Naive thymus-derived CD8-positive, alpha-beta T cell (primary cell): ENCODE measurements around the gene KRT6B. TPM values are rescaled to one million over a fixed set of nuclear protein-coding genes. Genes with fewer than 3 reads are reported as not detected.

ENCODE experiments used
- ATAC-seq, 2 donors: fragments of 150-1000 bp; cut with Tn5 transposase in 1 of 2; sonication (Bioruptor Pico), chemical (Tn5 transposase) in 1 of 2; 1 replicate in 1 of 2; 2 replicates in 1 of 2; pipeline ENCODE4 v1.10.0; 2021; ENCODE audit warnings: mild to moderate bottlenecking in 2 of 2, moderate library complexity in 2 of 2
- POLR2A ChIA-PET: fragments of 350-600 bp; sonication (Branson Sonifier 250); formaldehyde crosslinking; loops from one replicate; lab custom pipeline; 2021; ENCODE audit warnings: antibody characterized with exemption; lab: Charles Lee
- DNase-seq, 10 donors: peaks; one replicate each; pipeline versions ENCODE4 v3.0.0 to v3.0.0-alpha.2; 2020 to 2022
- H3K27ac Mint-ChIP-seq, 10 donors: one replicate each; pipeline ENCODE4 v1.8.0; 2020 to 2022; ENCODE audit warnings: mild to moderate bottlenecking in 10 of 10, mixed read lengths in 10 of 10, moderate library complexity in 4 of 10, inconsistent platforms in 1 of 10
- H3K27me3 Mint-ChIP-seq, 5 donors: one replicate each; pipeline ENCODE4 v1.8.0; 2021 to 2022; ENCODE audit warnings: mixed read lengths in 5 of 5
- H3K36me3 Mint-ChIP-seq, 3 donors: one replicate each; pipeline ENCODE4 v1.8.0; 2020 to 2022; ENCODE audit warnings: mixed read lengths in 3 of 3, mild to moderate bottlenecking in 2 of 3, inconsistent platforms in 1 of 3
- H3K4me1 Mint-ChIP-seq, 4 donors: one replicate each; pipeline ENCODE4 v1.8.0; 2021 to 2022; ENCODE audit warnings: mixed read lengths in 4 of 4
- H3K4me3 Mint-ChIP-seq, 10 donors: one replicate each; pipeline ENCODE4 v1.8.0; 2020 to 2022; ENCODE audit warnings: mild to moderate bottlenecking in 10 of 10, mixed read lengths in 10 of 10, moderate library complexity in 6 of 10, inconsistent platforms in 1 of 10
- H3K9me3 Mint-ChIP-seq, 9 donors: one replicate each; pipeline ENCODE4 v1.8.0; 2020 to 2022; ENCODE audit warnings: mixed read lengths in 9 of 9, mild to moderate bottlenecking in 3 of 9, inconsistent platforms in 1 of 9, moderate library complexity in 1 of 9
- polyA plus RNA-seq, 3 donors: library from polyadenylated mRNA; unstranded; fragments of 300-500 nt; fragmentation: Illumina TruSeq; gene quantifications; one replicate each; pipeline ENCODE4 v1.2.3, GENCODE V29; 2021
- total RNA-seq, 8 experiments: library from RNA in 2 of 8; stranded (reverse) in 2 of 8; gene quantifications; one replicate each; pipeline ENCODE4 v1.2.3 and lab custom pipeline; 2021 to 2026

Gene KRT6B
- total and polyA plus RNA-seq, 5 experiments from 2014 or later = not detected

GRCh38 chr12:52439845-52440244 is 12.1 kb downstream of the KRT6B start:
- no peaks in the 10 kb centered on the region for H3K36me3 Mint-ChIP-seq
- H3K4me3 Mint-ChIP-seq = no peak overlapping the region
- ATAC-seq (no peak), DNase-seq (no peak)
- H3K9me3 Mint-ChIP-seq = no peaks in the 10 kb centered on the region
- POLR2A ChIA-PET = no interaction called here
- peaks cover 24 to 62% (median 32%) of the 10 kb centered on the region in 5 donors for H3K27me3 Mint-ChIP-seq
- H3K27ac Mint-ChIP-seq = no peak overlapping the region
- H3K4me1 Mint-ChIP-seq = peaks cover 0 to 3% (median under 1%) of the 10 kb centered on the region in 4 donors

GRCh38 chr12:52439420-52439819 is 12.5 kb downstream of the KRT6B start:
- peaks cover 0 to 3% (median under 1%) of the 10 kb centered on the region in 4 donors for H3K4me1 Mint-ChIP-seq
- H3K36me3 Mint-ChIP-seq = no peaks in the 10 kb centered on the region
- H3K27ac Mint-ChIP-seq = no peak overlapping the region
- POLR2A ChIA-PET = no interaction called here
- H3K4me3 Mint-ChIP-seq = no peak overlapping the region
- ATAC-seq (no peak), DNase-seq (no peak)
- no peaks in the 10 kb centered on the region for H3K9me3 Mint-ChIP-seq
- H3K27me3 Mint-ChIP-seq = peaks cover 25 to 66% (median 29%) of the 10 kb centered on the region in 5 donors

- no peak for DNase-seq
- Mint-ChIP-seq H3K27ac (no peak overlapping the region), H3K4me3 (no peak overlapping the region), H3K4me1 (peaks cover 0 to 3% (median under 1%) of the 10 kb centered on the region in 4 donors), H3K27me3 (peaks cover 25 to 74% (median 35%) of the 10 kb centered on the region in 5 donors), H3K36me3 (no peaks in the 10 kb centered on the region), H3K9me3 (no peaks in the 10 kb centered on the region)
- ATAC-seq = no peak
- POLR2A ChIA-PET = no interaction called here
Measured at GRCh38 chr12:52438305-52439301, 13.3 kb downstream of the KRT6B start.

GRCh38 chr12:52437508-52437907 is 14.4 kb downstream of the KRT6B start:
- Mint-ChIP-seq H3K4me1 (peaks cover 0 to 3% (median under 1%) of the 10 kb centered on the region in 4 donors), H3K36me3 (no peaks in the 10 kb centered on the region), H3K27me3 (peaks cover 23 to 75% (median 33%) of the 10 kb centered on the region in 5 donors), H3K9me3 (no peaks in the 10 kb centered on the region), H3K27ac (no peak overlapping the region), H3K4me3 (no peak overlapping the region)
- ATAC-seq (no peak), DNase-seq (no peak)
- POLR2A ChIA-PET = no interaction called here

GRCh38 chr12:52436828-52437474 is 15.0 kb downstream of the KRT6B start:
- Mint-ChIP-seq H3K27me3 (peaks cover 20 to 75% (median 27%) of the 10 kb centered on the region in 5 donors), H3K36me3 (no peaks in the 10 kb centered on the region), H3K27ac (peak overlapping the region in 1 of 10 donors; percentile 59), H3K9me3 (no peaks in the 10 kb centered on the region), H3K4me3 (no peak overlapping the region), H3K4me1 (peaks cover 0 to 3% (median under 1%) of the 10 kb centered on the region in 4 donors)
- POLR2A ChIA-PET = no interaction called here
- ATAC-seq = no peak
- DNase-seq = no peak

GRCh38 chr12:52436000-52436827 is 15.7 kb downstream of the KRT6B start:
- H3K4me1 Mint-ChIP-seq = peaks cover 0 to 3% (median under 1%) of the 10 kb centered on the region in 4 donors
- no peaks in the 10 kb centered on the region for H3K36me3 Mint-ChIP-seq
- POLR2A ChIA-PET = no interaction called here
- H3K4me3 Mint-ChIP-seq = no peak overlapping the region
- ATAC-seq (no peak), DNase-seq (no peak)
- H3K27ac Mint-ChIP-seq = peak overlapping the region in 1 of 10 donors; percentile 11
- peaks cover 15 to 75% (median 29%) of the 10 kb centered on the region in 5 donors for H3K27me3 Mint-ChIP-seq
- no peaks in the 10 kb centered on the region for H3K9me3 Mint-ChIP-seq

- peaks cover 0 to 3% (median under 1%) of the 10 kb centered on the region in 4 donors for H3K4me1 Mint-ChIP-seq
- no peak overlapping the region for H3K27ac Mint-ChIP-seq
- DNase-seq (no peak), ATAC-seq (no peak)
- H3K9me3 Mint-ChIP-seq = no peaks in the 10 kb centered on the region
- peaks cover 14 to 75% (median 32%) of the 10 kb centered on the region in 5 donors for H3K27me3 Mint-ChIP-seq
- H3K4me3 Mint-ChIP-seq = no peak overlapping the region
- POLR2A ChIA-PET = no interaction called here
- no peaks in the 10 kb centered on the region for H3K36me3 Mint-ChIP-seq
Measured at GRCh38 chr12:52435659-52435999, 16.3 kb downstream of the KRT6B start.

- DNase-seq = no peak
- Mint-ChIP-seq H3K27me3 (peaks cover 15 to 77% (median 31%) of the 10 kb centered on the region in 5 donors), H3K36me3 (no peaks in the 10 kb centered on the region), H3K4me3 (no peak overlapping the region), H3K27ac (no peak overlapping the region), H3K9me3 (no peaks in the 10 kb centered on the region), H3K4me1 (peaks cover 0 to 3% (median under 1%) of the 10 kb centered on the region in 4 donors)
- POLR2A ChIA-PET = no interaction called here
- no peak for ATAC-seq
Measured at GRCh38 chr12:52434760-52435530, 17.0 kb downstream of the KRT6B start.

GRCh38 chr12:52434081-52434733 is 17.7 kb downstream of the KRT6B start, which contains the start of gene KRT75:
TSS of gene KRT75 (minus strand) at chr12:52434371. CDS start at chr12:52434304, 67 bp downstream.
- Mint-ChIP-seq H3K9me3 (no peaks in the 10 kb centered on the region), H3K4me1 (peaks cover 0 to 3% (median under 1%) of the 10 kb centered on the region in 4 donors), H3K27ac (no peak within 1 kb of the TSS), H3K4me3 (no peak within 1 kb of the TSS), H3K36me3 (no peaks in the 10 kb centered on the region), H3K27me3 (peaks cover 15 to 78% (median 27%) of the 10 kb centered on the region in 5 donors)
- no peak for DNase-seq
- no peak for ATAC-seq
- POLR2A ChIA-PET = no interaction called here

- peaks cover 15 to 84% (median 32%) of the 10 kb centered on the region in 5 donors for H3K27me3 Mint-ChIP-seq
- no peaks in the 10 kb centered on the region for H3K9me3 Mint-ChIP-seq
- H3K36me3 Mint-ChIP-seq = no peaks in the 10 kb centered on the region
- POLR2A ChIA-PET = no interaction called here
- ATAC-seq (no peak), DNase-seq (no peak)
- no peak overlapping the region for H3K4me3 Mint-ChIP-seq
- peaks cover 0 to 3% (median under 1%) of the 10 kb centered on the region in 4 donors for H3K4me1 Mint-ChIP-seq
- no peak overlapping the region for H3K27ac Mint-ChIP-seq
Measured at GRCh38 chr12:52433501-52434080, 18.4 kb downstream of the KRT6B start.

- POLR2A ChIA-PET = no interaction called here
Measured at GRCh38 chr12:52432559-52433207, 19.3 kb downstream of the KRT6B start.

More at GRCh38 chr12:52432559-52433207, 19.3 kb downstream of the KRT6B start:
- ATAC-seq = no peak
- H3K27me3 Mint-ChIP-seq = peaks cover 13 to 86% (median 33%) of the 10 kb centered on the region in 5 donors
- H3K9me3 Mint-ChIP-seq = no peaks in the 10 kb centered on the region
- H3K27ac Mint-ChIP-seq = peak overlapping the region in 1 of 10 donors; percentile 30
- no peak for DNase-seq
- peaks cover 0 to 3% (median under 1%) of the 10 kb centered on the region in 4 donors for H3K4me1 Mint-ChIP-seq
- no peaks in the 10 kb centered on the region for H3K36me3 Mint-ChIP-seq
- H3K4me3 Mint-ChIP-seq = no peak overlapping the region
